Activated gamma-delta T cell (primary cell): Measurements from ENCODE around the gene GASK1A.
"Not testable (repeated sequence)": the region's sequence is repeated elsewhere in the genome, so short reads cannot be mapped to it uniquely, and the experiment has no call there.

Experiments
- DNase-seq: peaks from one replicate; lab custom pipeline; 2025; lab: John Stamatoyannopoulos, UW

GASK1A gene

DNA sequence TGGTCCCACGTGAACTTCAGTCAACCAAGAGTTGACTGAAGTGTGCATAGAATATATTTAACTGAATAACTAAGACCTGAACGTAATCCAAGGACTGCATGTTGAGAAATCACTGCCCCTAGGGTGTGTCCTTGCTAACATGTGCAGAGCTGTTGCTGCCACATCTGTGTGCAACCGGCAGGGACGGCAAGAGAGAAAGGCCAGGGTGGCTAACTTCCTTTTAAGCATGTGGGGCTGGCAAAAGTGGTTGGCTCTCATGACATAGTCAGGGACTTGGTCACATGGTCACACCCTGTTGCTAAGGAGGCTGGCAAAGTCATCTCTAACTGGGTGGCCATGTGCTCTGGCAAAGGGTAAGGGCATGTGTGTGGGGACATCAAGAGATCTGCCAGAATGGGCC, 52.4 kb downstream of the GASK1A start:
- DNase-seq, result no peak

DNA sequence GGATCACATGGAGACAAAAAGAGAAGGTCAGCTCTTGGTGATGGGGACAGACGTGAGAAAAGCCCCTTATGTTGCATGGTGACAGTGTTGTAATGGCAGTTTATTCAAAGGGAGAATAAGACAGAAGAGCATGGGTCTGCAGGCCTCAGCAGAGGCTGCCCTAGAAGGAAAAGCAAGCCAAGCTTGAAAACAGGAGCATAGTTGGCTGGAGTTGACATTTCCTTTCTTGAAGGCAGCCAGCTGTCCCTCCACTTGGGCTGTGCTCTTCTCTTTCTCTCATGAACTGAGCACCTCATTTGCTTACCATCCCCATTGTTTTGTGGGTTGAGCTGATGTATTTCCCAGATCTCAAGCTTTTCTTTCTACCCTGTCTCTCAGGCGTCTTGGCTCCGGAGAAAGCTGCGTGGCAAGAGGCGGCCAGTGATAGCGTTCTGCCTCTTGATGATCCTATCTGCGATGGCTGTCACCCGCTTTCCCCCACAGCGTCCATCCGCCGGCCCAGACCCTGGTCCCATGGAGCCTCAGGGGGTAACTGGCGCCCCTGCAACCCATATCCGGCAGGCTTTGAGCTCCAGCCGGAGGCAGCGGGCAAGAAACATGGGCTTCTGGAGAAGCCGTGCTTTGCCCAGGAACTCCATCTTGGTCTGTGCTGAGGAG, 52.9 kb downstream of the GASK1A start:
- DNase-seq, result no peak

GRCh38 chr3:43032646-43033628, 53.8 kb downstream of the GASK1A start:
- DNase-seq, result no peak

DNA sequence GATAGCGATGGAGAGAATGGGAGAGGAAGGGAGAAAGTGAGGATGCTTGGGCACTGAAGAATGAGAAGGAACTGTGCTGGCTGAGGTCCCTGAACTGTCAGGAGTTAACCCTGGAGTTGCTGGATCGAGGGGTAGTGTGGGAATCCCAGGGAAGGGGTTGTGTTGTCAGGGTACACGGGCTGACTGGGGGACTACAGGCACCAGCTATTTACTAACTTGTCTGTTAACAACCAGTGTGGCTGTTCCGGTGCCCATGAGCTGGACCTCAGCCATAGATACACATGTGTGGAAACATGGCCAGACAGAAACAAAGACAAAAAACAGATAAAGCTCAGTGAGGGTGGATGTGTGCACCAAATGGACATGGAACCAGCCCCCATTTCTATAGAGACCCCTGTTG, 55.1 kb downstream of the GASK1A start:
- DNase-seq, result no peak

DNA sequence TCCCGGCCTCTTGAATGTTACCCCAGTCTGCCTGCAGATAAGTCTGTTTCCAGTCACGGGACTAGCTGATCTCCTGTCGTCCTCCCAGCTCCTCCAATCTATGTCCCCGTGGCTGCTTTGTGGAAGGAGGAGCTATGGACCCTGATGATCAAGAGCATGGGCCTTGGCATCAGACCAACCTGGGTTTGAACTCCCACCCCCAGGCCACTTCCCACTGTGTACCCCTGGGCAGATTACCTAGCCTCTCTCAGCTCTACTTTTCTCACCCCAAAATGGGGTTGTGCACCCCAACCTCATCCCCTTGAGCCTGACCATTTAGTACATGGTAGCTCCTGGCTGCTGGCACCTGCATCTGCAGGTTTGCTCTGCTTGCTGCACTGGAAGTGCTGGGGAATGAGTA, 55.8 kb downstream of the GASK1A start:
- no peak for DNase-seq

DNA sequence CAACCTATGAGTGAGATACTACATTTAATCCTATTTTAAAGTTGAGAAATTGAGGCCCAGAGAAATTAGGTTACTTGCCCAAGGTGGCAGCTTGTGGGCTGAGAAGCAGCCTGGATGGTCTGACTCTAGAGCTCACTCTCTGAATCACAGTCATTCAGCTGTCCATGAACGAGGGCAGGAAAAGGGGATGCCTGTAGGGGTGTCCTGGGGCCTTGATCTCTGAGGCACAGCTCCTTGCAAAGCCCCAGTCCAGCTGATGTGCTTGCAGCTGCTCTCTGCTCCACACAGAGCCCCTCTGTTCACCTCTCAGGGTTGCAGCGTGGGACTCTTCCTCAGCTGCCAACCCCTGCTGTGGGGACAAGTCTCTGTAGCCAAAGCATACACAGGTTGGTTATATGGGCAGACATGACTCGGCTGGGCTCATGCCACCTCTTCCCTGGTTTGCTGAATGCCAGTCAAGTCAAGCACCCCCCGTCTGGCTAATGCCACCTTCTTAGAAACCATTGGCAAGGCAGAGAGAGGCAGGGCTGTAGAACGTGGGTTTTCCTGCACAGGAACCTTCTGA, 56.8 kb downstream of the GASK1A start:
- DNase-seq, result no peak

GRCh38 chr3:43036621-43037423, 57.7 kb downstream of the GASK1A start:
- no peak for DNase-seq

GRCh38 chr3:43038010-43038409, 58.9 kb downstream of the GASK1A start:
- DNase-seq, result no peak

- no peak for DNase-seq
Observed at GRCh38 chr3:43041517-43041916, 62.4 kb downstream of the GASK1A start.

DNA sequence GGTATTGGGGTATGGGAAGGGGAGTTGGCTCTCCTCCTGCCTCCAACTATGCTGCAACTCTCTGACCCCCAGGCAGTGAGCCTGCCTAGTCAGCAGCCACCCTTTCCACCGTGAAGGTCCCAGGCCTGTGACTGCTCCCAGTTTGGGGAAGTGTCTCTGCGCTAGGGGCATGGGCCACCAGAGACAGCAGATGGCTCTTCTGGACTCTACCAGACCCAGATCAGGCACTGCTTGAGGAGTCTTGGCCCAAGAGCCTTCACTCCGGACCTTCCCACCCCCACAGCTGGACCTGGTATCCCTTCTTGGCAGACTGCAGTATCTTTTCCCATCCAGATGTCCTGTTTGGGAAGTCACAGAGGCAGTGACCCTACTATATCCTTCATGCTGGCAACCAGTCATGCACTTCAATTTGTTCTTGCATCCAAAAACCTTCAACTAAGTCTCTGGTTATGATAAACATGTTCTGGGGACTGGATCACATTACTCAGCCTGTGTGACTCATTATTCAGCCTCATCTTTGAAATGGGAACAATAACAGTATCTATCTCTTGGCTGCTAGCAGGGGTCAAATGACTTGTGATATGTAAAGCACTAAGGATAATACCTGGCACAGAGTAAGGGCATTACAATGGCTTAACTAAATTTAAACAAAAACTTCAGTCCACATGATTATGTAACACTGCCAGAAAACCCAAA, 64.1 kb downstream of the GASK1A start:
- DNase-seq, result no peak

DNA sequence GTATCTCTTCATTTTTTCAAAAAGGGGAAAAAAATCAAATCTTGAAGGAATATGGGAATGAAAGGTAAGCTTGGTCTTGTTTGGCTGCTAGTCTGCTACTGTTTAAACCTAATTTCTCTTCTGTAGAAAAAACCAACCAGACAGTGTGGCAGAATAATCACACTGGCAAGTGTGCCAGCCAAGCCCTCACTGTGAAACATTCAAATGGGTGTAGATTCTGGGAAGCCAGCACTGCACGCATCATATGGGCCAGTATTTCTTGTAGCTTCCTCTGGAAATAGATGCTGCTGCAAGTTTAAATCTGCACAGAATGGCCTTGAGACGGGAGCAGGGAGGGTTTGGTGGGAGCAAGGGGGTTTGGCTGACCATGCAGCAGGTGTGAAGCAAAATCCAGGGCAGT, 64.7 kb downstream of the GASK1A start:
- DNase-seq, result no peak

GRCh38 chr3:43045079-43045478, 66.0 kb downstream of the GASK1A start:
- DNase-seq, result not testable (repeated sequence)

DNA sequence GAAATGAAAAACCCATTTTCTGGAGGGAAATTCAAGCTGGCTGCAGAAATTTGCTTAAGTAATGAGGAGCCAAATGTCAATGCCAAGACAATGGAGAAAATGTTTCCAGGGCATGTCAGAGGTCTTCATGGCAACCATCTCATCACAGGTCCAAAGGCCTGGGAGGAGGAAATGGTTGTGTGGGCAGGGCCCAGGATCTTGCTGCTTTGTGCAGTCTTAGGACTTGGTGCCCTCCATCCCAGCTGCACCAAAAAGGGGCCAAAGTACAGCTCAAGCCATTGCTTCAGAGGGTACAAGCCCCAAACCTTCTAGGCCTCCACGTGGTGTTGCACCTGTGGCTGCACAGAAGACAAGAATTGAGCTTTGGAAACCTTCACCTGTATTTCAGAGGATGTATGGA, 67.5 kb downstream of the GASK1A start:
- DNase-seq, result no peak

DNA sequence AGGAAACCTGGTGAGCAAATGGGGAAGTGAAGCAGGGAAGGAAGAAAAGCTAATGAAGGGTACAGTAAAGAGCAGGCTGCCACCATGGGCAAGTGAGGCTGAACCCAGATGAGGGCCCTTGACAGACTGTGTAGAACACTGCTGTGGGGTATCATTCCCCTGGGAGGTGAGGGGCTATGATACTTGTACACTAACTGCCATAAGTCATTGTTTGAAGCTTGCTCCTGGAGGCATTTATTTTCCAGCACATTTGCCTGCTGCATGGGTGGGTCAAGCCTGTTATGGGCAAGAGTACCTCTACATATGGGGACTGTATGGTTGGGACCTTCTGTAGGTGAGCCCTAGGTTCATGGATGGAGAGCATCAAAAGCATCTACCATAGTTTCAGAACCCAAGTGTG, 69.4 kb downstream of the GASK1A start:
- DNase-seq, result no peak

DNA sequence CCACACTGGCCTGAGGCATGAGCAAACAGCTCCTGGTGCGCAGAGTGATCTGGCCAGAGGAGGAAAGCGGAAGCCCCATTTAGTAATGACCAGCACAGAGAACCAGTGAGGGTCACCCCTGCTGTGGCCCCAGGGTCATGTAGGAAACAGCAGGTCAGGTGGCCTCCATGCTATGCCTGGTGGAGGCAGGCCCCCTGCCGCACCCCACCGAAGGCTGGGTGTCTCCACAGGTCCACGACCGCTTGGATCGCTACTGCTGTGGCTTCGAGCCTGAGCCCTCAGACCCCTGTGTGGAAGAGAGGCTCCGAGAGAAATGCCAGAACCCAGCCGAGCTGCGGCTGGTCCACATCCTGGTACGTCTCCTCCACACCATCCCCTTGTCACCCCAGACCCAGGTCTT, 74.2 kb downstream of the GASK1A start:
- no peak for DNase-seq

DNA sequence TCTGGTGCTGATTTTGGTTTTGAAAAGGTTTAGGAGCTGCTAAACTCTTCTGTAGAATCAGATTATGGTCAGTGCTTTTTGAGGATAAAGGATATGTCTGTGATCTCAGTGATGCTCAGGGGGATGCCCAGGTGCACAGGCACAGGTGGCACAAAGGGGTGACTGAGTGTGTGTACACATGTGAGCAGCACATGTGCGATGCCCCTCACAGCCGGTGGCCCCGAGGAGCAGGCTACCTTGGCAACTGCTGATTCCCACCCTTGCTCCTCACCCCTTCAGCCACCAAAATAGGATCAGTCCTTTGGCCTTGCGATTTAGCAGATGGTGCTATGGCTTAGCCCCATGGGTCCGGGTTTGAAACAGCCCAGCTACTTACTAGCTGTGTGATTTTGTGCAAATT, 75.6 kb downstream of the GASK1A start:
- no peak for DNase-seq

DNA sequence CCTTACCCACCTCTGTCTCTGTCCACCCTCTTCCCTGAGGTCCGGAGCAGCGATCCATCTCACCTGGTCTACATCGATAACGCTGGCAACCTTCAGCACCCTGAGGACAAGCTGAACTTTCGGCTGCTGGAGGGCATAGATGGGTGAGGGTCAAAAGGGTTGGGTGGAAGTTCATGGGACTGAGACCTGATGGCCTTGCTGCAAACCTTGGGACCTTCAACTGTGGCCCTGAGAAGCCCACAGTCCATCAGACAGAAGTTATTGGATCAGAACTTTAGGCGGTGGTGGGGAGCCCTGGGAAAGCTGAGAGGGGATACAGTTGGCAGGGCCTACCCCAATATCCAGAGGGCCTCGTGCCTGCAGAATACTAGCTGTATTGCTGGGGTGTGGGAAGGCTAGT, 76.3 kb downstream of the GASK1A start:
- no peak for DNase-seq

- no peak for DNase-seq
Observed at GRCh38 chr3:43055806-43056770, 77.0 kb downstream of the GASK1A start.

GRCh38 chr3:43059456-43059855, 80.3 kb downstream of the GASK1A start:
- no peak for DNase-seq
